Heart left ventricle (tissue), 13 donors: ENCODE results near the gene TOMM20.

Experiments
- POLR2A ChIP-seq, 2 donors: fragments of 450-650 bp; IDR thresholded peaks; one replicate each; pipeline ENCODE4 v1.6.1; 2017; ENCODE audit warnings: antibody characterized with exemption in 2 of 2, mild to moderate bottlenecking in 2 of 2, moderate library complexity in 2 of 2
- TF ChIP-seq, protein P1 (sequence below), 12 donors: fragments of 200-600 bp; sonication (generic) in 4 of 12; IDR thresholded peaks; one replicate each; pipeline versions ENCODE4 v1.5.0 to v1.8.0; 2018 to 2022; ENCODE audit warnings: antibody characterized with exemption in 12 of 12, mild to moderate bottlenecking in 5 of 12
- donor health status: ischemic (EF 13 %, LVEDD 7.1; RV severe dilation, severe dysfunction).
- donor health status: DM: no; HTN: yes; CAD: no.
- donor health status: DM: no; HTN: no; CAD: no.
- donor health status: ischemic (EF 25% LVEDD 6.9; RV normal size, moderate dysfunction).
- donor health status: ischemic (EF 25% LVEDD 5.7; RV mildly dilated, moderate dysfunction).
- donor health status: ischemic (EF 35%, LVEDD 5.7; RV mildly dilated, moderate dysfunction).
- donor health status: nonischemic (EF 11% LVEDD 7.7; RV severe dilation, severe dysfunction).
- donor health status: DM: yes; HTN: yes; CAD: no.
- donor health status: PGD.
- donor health status: ischemic (EF 29% LVEDD 5.4; RV normal size, mild dysfunction).
- donor health status: nonischemic (EF 23%, LVEDD 6.1; RV moderate dilation, normal function).

DNA sequence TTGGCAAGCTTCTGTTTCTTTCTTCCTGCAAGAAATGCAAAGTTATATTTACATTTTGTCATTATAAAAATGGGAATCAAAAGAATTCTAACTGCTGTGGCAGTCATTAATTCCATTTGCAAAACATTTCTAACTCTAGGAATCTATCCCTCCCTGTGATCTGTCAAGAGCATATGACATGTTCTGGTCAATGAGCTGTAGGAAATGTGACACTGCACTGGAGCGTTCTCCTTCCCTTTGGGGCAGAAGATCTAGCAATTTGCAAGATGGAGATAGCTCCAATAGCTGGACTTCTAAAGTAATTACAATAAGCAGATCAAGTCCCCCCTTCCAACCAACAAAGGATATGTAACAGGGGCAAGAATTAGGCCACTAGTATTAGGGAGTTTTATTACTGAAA is 6.3 kb downstream of the TOMM20 start:
- TF ChIP-seq POLR2A (IDR thresholded peaks at IDR 0.05): no peak
- TF ChIP-seq, protein P1, sequence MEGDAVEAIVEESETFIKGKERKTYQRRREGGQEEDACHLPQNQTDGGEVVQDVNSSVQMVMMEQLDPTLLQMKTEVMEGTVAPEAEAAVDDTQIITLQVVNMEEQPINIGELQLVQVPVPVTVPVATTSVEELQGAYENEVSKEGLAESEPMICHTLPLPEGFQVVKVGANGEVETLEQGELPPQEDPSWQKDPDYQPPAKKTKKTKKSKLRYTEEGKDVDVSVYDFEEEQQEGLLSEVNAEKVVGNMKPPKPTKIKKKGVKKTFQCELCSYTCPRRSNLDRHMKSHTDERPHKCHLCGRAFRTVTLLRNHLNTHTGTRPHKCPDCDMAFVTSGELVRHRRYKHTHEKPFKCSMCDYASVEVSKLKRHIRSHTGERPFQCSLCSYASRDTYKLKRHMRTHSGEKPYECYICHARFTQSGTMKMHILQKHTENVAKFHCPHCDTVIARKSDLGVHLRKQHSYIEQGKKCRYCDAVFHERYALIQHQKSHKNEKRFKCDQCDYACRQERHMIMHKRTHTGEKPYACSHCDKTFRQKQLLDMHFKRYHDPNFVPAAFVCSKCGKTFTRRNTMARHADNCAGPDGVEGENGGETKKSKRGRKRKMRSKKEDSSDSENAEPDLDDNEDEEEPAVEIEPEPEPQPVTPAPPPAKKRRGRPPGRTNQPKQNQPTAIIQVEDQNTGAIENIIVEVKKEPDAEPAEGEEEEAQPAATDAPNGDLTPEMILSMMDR (IDR thresholded peaks at IDR 0.05): no peak
